ENCODE measurements around the gene LGR6. TPM values are rescaled to one million over a fixed set of nuclear protein-coding genes. Genes with fewer than 3 reads are reported as not detected.

Gene LGR6
- total RNA-seq, 4 donors from 2014 or later, result 0.53 to 3.3 (median 2.3) TPM

DNA sequence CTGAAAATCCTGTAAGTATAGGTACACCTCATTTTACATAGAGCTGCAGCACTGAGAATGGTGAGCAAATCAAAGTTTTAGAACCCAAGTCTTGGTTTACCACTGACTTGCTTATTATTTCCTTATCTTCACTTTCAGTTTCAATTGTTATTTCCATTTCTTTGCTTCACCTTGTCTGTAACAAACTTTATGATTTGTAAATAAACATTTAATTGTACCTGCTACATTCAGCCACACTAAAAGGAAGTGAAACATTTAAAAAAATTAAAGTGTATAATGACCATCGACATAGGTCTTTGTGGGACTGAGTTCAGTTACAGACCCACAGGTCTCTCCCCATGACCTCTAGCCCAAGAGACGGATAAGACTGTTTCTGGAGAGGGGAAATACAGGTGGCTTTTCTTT lies 34.4 kb downstream of the LGR6 start:
- TF ChIP-seq POLR2A (IDR thresholded peaks at IDR 0.05), result no peak
- TF ChIP-seq, protein P1, sequence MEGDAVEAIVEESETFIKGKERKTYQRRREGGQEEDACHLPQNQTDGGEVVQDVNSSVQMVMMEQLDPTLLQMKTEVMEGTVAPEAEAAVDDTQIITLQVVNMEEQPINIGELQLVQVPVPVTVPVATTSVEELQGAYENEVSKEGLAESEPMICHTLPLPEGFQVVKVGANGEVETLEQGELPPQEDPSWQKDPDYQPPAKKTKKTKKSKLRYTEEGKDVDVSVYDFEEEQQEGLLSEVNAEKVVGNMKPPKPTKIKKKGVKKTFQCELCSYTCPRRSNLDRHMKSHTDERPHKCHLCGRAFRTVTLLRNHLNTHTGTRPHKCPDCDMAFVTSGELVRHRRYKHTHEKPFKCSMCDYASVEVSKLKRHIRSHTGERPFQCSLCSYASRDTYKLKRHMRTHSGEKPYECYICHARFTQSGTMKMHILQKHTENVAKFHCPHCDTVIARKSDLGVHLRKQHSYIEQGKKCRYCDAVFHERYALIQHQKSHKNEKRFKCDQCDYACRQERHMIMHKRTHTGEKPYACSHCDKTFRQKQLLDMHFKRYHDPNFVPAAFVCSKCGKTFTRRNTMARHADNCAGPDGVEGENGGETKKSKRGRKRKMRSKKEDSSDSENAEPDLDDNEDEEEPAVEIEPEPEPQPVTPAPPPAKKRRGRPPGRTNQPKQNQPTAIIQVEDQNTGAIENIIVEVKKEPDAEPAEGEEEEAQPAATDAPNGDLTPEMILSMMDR (IDR thresholded peaks at IDR 0.05), result no peak
- Histone ChIP-seq H3K9me3 (no peaks in the 10 kb centered on the region), H3K4me1 (peaks cover 0 to 4% (median 0%) of the 10 kb centered on the region in 4 donors), H3K27me3 (no peaks in the 10 kb centered on the region), H3K36me3 (no peaks in the 10 kb centered on the region), H3K4me3 (no peak overlapping the region), H3K27ac (peak overlapping the region in 1 of 4 donors; percentile 62)
- DNase-seq, result no peak

DNA sequence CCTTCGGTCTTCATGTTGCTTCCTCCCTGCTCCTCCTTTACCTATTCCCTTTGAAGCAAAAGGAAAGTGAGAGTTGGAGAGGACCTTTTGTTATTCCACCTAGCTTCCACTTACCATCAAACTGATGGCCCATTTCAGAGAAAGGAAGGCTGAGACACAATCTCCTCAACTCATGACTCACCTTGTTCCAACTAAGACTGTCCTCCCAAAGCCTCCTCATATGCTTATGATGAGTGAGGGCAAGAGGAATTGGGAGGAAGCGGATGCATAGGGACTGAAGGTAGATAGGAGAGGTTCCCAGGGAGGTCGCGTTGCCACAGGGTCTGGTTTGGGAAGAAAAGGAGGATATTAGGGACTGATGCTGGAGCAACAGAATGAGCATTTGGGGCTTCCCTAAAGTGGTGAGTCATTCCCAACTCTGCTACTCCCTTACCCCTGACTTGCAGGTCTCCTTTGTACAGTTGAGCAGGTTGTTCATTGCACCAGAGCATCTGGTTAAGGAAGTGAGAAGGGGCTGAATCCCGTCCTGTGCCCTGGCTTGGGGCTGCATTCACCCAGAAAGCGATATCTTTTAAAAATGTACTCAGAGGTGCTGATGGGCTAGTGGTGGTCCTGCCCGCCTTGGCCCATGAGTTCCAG lies 35.0 kb downstream of the LGR6 start:
- H3K9me3 ChIP-seq, result no peaks in the 10 kb centered on the region
- TF ChIP-seq, protein P1 (IDR thresholded peaks at IDR 0.05), result no peak
- no peak for TF ChIP-seq POLR2A (IDR thresholded peaks at IDR 0.05)
- H3K36me3 ChIP-seq, result no peaks in the 10 kb centered on the region
- H3K27me3 ChIP-seq, result no peaks in the 10 kb centered on the region
- peaks cover 0 to 4% (median 0%) of the 10 kb centered on the region in 4 donors for H3K4me1 ChIP-seq
- DNase-seq, result no peak
- peak overlapping the region in 1 of 4 donors; percentile 62 for H3K27ac ChIP-seq
- H3K4me3 ChIP-seq, result no peak overlapping the region

DNA sequence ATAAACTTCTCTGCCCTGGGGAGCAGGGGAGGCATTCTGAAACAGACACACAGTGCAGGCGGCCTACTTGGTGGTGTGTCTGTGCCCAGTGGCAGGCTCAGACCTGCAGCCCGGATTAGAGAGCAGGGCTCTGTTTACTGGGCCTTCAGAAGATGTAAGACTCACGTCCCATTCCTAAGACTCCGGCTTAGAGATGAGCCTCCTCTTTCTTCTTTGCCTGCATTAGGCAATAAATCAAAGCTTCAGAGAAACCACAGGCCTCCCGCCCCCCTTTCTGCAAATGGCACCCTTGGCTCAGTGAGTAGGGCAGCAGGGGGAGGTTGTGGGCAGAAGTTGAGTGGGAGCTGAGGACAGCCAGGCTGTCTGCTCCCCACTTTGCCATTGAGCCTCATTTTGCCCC lies 35.8 kb downstream of the LGR6 start:
- H3K27ac ChIP-seq, result no peak overlapping the region

GRCh38 chr1:202230061-202230938 lies 36.7 kb downstream of the LGR6 start:
- DNase-seq, result no peak
- TF ChIP-seq POLR2A (IDR thresholded peaks at IDR 0.05), result no peak
- TF ChIP-seq, protein P1 (IDR thresholded peaks at IDR 0.05), result no peak
- peaks cover 0 to 4% (median 0%) of the 10 kb centered on the region in 4 donors for H3K4me1 ChIP-seq
- no peaks in the 10 kb centered on the region for H3K9me3 ChIP-seq
- no peaks in the 10 kb centered on the region for H3K36me3 ChIP-seq
- H3K27me3 ChIP-seq, result no peaks in the 10 kb centered on the region
- H3K4me3 ChIP-seq, result no peak overlapping the region
- H3K27ac ChIP-seq, result no peak overlapping the region

More for the DNA sequence above, 35.8 kb downstream of the LGR6 start:
- Histone ChIP-seq H3K9me3 (no peaks in the 10 kb centered on the region), H3K4me3 (no peak overlapping the region), H3K36me3 (no peaks in the 10 kb centered on the region), H3K27me3 (no peaks in the 10 kb centered on the region), H3K4me1 (peaks cover 0 to 4% (median 0%) of the 10 kb centered on the region in 4 donors)
- no peak for TF ChIP-seq POLR2A (IDR thresholded peaks at IDR 0.05)
- TF ChIP-seq, protein P1 (IDR thresholded peaks at IDR 0.05), result no peak
- no peak for DNase-seq

GRCh38 chr1:202230939-202231645 lies 37.5 kb downstream of the LGR6 start:
- H3K9me3 ChIP-seq, result no peaks in the 10 kb centered on the region
- peaks cover 0 to 4% (median 0%) of the 10 kb centered on the region in 4 donors for H3K4me1 ChIP-seq
- peak in 1 of 3 donors; percentile 55 for DNase-seq
- H3K4me3 ChIP-seq, result no peak overlapping the region
- no peak for TF ChIP-seq POLR2A (IDR thresholded peaks at IDR 0.05)
- TF ChIP-seq, protein P1 (IDR thresholded peaks at IDR 0.05), result no peak
- no peaks in the 10 kb centered on the region for H3K36me3 ChIP-seq
- H3K27me3 ChIP-seq, result no peaks in the 10 kb centered on the region
- no peak overlapping the region for H3K27ac ChIP-seq

All from Peyer's patch (tissue), 4 donors.